ENCODE measurements around the gene PLSCR1.
"Not testable (repeated sequence)": the region's sequence is repeated elsewhere in the genome, so short reads cannot be mapped to it uniquely, and the experiment has no call there.

Gene PLSCR1

GRCh38 chr3:146511402-146512134 lies 32.8 kb downstream of the PLSCR1 start:
- DNase-seq = no peak

GRCh38 chr3:146507331-146508120 lies 36.9 kb downstream of the PLSCR1 start:
- no peak for DNase-seq

DNA sequence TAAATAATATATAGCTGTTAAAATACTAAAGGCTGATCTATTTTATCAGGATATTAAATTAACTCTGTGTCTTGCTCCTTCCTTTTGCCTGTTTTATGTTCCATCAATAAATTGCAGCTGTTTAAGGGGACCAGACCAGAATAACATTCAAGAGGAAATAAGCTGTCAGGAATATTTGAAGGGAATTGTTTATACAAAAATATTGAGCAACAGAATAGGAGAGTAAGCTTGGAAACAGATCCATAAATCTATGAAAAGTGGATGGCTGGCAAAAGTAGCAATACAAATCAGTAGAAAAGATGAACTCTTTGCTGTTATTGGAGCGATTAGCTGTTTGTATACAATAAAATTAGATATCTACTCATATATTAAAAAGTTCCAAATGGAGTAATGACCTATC lies 38.9 kb downstream of the PLSCR1 start:
- DNase-seq = no peak

DNA sequence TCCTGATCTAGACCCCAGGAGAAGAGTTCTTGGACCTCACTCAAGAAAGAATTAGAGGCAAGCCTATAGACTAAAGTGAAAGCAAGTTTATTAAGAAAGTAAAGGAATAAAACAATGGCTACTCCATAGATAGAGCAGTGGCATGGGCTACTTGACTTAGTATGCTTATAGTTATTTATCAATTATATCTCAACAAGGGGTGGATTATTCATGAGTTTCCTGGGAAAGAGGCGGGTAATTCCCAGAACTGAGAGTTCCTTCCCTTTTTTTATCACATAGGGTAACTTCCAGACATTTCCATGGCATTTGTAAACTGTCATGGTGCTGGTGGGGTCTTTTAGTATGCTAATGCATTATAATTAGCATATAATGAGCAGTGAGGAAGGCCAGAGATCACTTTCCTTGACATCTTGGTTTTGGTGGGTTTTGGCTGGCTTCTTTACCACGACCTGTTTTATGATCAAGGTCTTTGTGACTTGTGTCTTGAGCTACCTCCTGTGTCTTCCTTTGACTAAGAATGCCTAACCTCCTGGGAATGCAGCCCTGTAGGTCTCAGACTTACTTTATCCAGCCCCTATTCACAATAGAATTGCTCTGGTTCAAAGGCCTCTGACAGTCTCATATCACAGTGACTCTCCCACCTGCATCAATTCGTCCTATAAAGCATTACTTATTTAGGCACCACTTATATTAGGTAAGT lies 39.8 kb downstream of the PLSCR1 start:
- no peak for DNase-seq

- peak; percentile 41 for DNase-seq
Observed at GRCh38 chr3:146503461-146504202, 40.8 kb downstream of the PLSCR1 start.

- DNase-seq = no peak
Observed at GRCh38 chr3:146502887-146503460, 41.4 kb downstream of the PLSCR1 start.

DNA sequence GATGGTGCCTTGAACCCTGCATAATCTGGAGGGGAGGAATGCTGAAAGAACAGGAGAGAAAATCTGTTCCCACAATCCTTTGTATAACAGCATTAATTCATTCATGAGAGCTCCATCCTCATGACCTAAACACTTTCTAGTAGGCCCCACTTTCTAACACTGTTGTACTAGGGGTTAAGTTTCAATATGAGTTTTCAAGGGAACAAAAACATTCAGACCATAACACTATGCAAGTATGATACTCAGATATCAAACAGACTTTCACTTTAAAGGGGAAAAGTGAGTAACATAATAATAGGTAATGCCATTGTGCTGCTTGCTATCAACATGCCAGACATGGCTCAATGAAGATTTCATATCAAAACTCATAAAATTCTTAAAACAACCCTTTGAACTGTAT lies 42.7 kb downstream of the PLSCR1 start:
- no peak for DNase-seq

- DNase-seq = no peak
Observed at GRCh38 chr3:146499701-146500100, 44.7 kb downstream of the PLSCR1 start.

GRCh38 chr3:146498002-146498736 lies 46.2 kb downstream of the PLSCR1 start:
- no peak for DNase-seq

GRCh38 chr3:146497145-146497843 lies 47.1 kb downstream of the PLSCR1 start:
- not testable (repeated sequence) for DNase-seq

GRCh38 chr3:146496726-146497125 lies 47.7 kb downstream of the PLSCR1 start:
- DNase-seq = no peak

- no peak for DNase-seq
Observed at GRCh38 chr3:146496251-146496650, 48.2 kb downstream of the PLSCR1 start.

- DNase-seq = no peak
Observed at GRCh38 chr3:146493761-146494160, 50.6 kb downstream of the PLSCR1 start.

GRCh38 chr3:146493221-146493620 lies 51.2 kb downstream of the PLSCR1 start:
- DNase-seq = no peak

DNA sequence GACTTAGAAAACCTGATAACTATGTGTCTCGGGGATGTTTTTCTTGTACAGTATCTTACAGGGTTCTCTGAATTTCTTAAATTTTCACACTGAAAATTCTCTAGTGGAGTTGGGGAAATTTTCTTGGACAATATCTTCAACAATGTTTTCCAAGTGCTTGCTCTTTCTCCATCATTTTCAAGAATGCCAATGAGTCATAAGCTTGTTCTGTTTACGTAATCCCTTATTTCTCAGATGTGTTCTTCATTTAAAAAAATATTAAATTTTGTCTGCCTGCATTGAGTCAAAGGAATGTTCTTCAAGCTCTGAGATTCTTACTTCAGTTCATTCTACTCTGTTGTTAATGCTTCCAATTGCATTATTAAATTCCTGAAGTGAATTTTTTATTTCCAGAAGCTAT lies 53.1 kb downstream of the PLSCR1 start:
- no peak for DNase-seq

- no peak for DNase-seq
Observed at GRCh38 chr3:146485297-146485696, 59.1 kb downstream of the PLSCR1 start.

DNA sequence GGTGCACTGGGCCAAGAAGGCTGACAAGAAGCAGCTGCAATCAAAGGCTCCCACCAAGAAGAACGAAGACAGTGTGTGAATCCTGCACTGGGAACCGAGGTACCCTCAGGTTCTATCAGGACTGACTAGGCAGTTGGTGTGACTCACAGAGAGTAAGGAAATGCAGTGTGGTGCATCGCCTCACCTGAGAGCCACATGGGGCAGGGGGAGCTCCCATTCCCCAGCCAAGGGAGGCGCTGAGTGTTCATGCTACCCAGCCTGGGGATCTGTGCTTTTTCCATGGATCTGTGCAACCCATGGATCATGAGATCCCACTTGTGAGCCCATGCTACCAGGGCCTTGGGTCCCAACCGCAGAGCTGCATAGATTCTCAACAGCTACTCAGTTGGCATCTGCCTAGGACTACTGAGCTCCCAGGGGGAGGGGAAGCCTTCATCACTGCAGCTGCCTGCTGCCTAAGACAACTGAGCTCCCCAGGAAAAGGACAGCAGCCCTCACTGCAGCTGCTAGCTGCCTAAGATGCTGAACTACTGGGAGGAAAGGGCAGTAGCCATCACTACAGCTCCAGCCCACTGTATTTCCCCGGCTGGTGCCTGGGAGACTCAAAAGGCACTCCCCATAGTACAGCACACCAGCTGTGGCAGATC lies 68.2 kb downstream of the PLSCR1 start:
- DNase-seq = no peak

DNA sequence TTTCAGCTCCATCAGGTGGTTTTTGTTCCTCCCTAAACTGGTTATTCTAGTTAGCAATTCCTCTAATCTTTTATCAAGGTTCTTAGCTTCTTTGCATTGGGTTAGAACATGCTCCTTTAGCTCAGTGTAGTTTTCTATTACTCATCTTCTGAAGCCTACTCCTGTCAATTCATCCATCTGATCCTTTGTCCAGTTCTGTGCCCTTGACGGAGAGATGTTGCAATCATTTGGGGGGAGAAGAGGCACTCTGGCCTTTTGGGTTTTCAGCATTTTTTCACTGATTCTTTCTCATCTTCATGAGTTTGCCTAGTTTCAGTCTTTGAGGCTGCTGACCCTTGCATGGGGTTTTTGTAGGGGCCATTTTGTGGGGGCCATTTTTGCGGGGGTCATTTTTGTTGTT lies 69.4 kb downstream of the PLSCR1 start:
- DNase-seq = not testable (repeated sequence)

DNA sequence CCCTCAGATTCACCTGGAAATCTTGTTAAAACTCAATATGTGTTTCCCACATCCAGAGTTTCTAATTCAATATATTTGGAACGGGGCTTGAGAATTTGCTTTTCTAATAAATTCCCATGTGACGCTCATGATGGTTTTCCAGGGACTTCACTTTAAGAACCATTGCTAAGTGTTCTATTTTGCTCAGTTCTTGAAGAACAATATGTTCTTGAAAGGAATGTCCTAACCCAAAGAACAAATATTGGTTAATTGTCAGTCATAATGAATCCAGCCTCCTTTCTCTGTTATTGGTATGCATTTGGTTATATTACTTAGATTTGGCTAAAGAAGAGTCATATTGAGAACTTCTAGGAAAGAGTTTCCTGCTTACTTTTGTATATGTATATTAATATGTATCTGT lies 70.7 kb downstream of the PLSCR1 start:
- no peak for DNase-seq

GRCh38 chr3:146472611-146473010 lies 71.8 kb downstream of the PLSCR1 start:
- no peak for DNase-seq

GRCh38 chr3:146471012-146471411 lies 73.4 kb downstream of the PLSCR1 start:
- DNase-seq = no peak
